KOPT-K1 (cell line): ENCODE results near the gene PHF5A.
"Not testable (repeated sequence)": the region's sequence is repeated elsewhere in the genome, so short reads cannot be mapped to it uniquely, and the experiment has no call there.

Experiments
- H3K27ac ChIP-seq: fragments of 200-600 bp; sonication (generic); 2 replicates; pipeline ENCODE4 v1.5.1; 2016; ENCODE audit warnings: antibody characterized with exemption, mild to moderate bottlenecking, low read depth, low read length; ENCODE audit not compliant: poor library complexity, severe bottlenecking
- H3K36me3 ChIP-seq: fragments of 200-600 bp; sonication (generic); 2 replicates; pipeline ENCODE4 v1.5.1; 2017; ENCODE audit warnings: antibody characterized with exemption, mild to moderate bottlenecking, low read length, moderate library complexity; ENCODE audit not compliant: insufficient read depth
- H3K9me3 ChIP-seq: fragments of 200-600 bp; sonication (generic); 2 replicates; pipeline ENCODE4 v1.5.1; 2017; ENCODE audit warnings: antibody characterized with exemption, low read length, mild to moderate bottlenecking; ENCODE audit not compliant: insufficient read depth, poor library complexity, severe bottlenecking

Gene PHF5A

GRCh38 chr22:41478891-41479521 lies 10.5 kb upstream of the PHF5A start:
- no peaks in the 10 kb centered on the region for H3K9me3 ChIP-seq
- H3K36me3 ChIP-seq: peaks cover 14% of the 10 kb centered on the region; the same call in 1 of the 2 replicates
- no peak overlapping the region for H3K27ac ChIP-seq

- Histone ChIP-seq H3K36me3 (peaks cover 14% of the 10 kb centered on the region; the same call in 1 of the 2 replicates), H3K9me3 (no peaks in the 10 kb centered on the region), H3K27ac (no peak overlapping the region)
Measured at GRCh38 chr22:41478473-41478872, 10.0 kb upstream of the PHF5A start.

GRCh38 chr22:41474872-41475451 lies 6.5 kb upstream of the PHF5A start:
- Histone ChIP-seq H3K9me3 (no peaks in the 10 kb centered on the region), H3K27ac (no peak overlapping the region), H3K36me3 (peaks cover 34% of the 10 kb centered on the region)

GRCh38 chr22:41471568-41471967 lies 3.1 kb upstream of the PHF5A start:
- no peak overlapping the region for H3K27ac ChIP-seq
- no peaks in the 10 kb centered on the region for H3K9me3 ChIP-seq
- H3K36me3 ChIP-seq: peaks cover 40% of the 10 kb centered on the region

- H3K9me3 ChIP-seq: no peaks in the 10 kb centered on the region
- H3K36me3 ChIP-seq: peaks cover 47% of the 10 kb centered on the region
- no peak overlapping the region for H3K27ac ChIP-seq
Measured at GRCh38 chr22:41470886-41471285, 2.4 kb upstream of the PHF5A start.

- H3K9me3 ChIP-seq: no peaks in the 10 kb centered on the region
- peaks cover 56% of the 10 kb centered on the region for H3K36me3 ChIP-seq
- H3K27ac ChIP-seq: peak overlapping the region; percentile 90
Measured at GRCh38 chr22:41469218-41469851, 843 bp upstream of the PHF5A start.

- Histone ChIP-seq H3K36me3 (peaks cover 100% of the 10 kb centered on the region), H3K27ac (no peak overlapping the region), H3K9me3 (no peaks in the 10 kb centered on the region)
Measured at GRCh38 chr22:41461901-41462300, 6.6 kb downstream of the PHF5A start.

GRCh38 chr22:41460071-41460470 lies 8.4 kb downstream of the PHF5A start:
- not testable (repeated sequence) for H3K9me3 ChIP-seq, H3K27ac ChIP-seq
- peaks cover 89% of the 10 kb centered on the region for H3K36me3 ChIP-seq

- Histone ChIP-seq H3K9me3 (no peaks in the 10 kb centered on the region), H3K36me3 (peaks cover 83% of the 10 kb centered on the region), H3K27ac (no peak overlapping the region)
Measured at GRCh38 chr22:41459431-41459830, 9.1 kb downstream of the PHF5A start.

- Histone ChIP-seq H3K9me3 (no peaks in the 10 kb centered on the region), H3K27ac (no peak overlapping the region), H3K36me3 (peaks cover 71% of the 10 kb centered on the region)
Measured at GRCh38 chr22:41458161-41458728, 10.2 kb downstream of the PHF5A start.

GRCh38 chr22:41448189-41448808 lies 20.2 kb downstream of the PHF5A start:
- no peaks in the 10 kb centered on the region for H3K9me3 ChIP-seq
- no peaks in the 10 kb centered on the region; the same call in 1 of the 2 replicates for H3K36me3 ChIP-seq
- H3K27ac ChIP-seq: peak overlapping the region; percentile 94

- H3K27ac ChIP-seq: peak overlapping the region; percentile 94
- no peaks in the 10 kb centered on the region for H3K9me3 ChIP-seq
- H3K36me3 ChIP-seq: no peaks in the 10 kb centered on the region; the same call in 1 of the 2 replicates
Measured at GRCh38 chr22:41447435-41448188, 20.9 kb downstream of the PHF5A start.

- H3K9me3 ChIP-seq: no peaks in the 10 kb centered on the region
- H3K27ac ChIP-seq: peak within 1 kb of the TSS; percentile 94
Measured at GRCh38 chr22:41446639-41447434, 21.7 kb downstream of the PHF5A start, which contains the start of gene TOB2. Gene TOB2 (minus strand): TSS chr22:41446801. CDS start chr22:41437345, 9,456 bp downstream.

GRCh38 chr22:41446057-41446501 lies 22.4 kb downstream of the PHF5A start:
- Histone ChIP-seq H3K27ac (peak overlapping the region; percentile 94), H3K36me3 (peaks cover 4% of the 10 kb centered on the region), H3K9me3 (no peaks in the 10 kb centered on the region)

More at GRCh38 chr22:41446639-41447434, 21.7 kb downstream of the PHF5A start, which contains the start of gene TOB2:
- peaks cover 4% of the 10 kb centered on the region; the same call in 1 of the 2 replicates for H3K36me3 ChIP-seq
